ENCODE data around the gene DUSP9.
"Not testable (repeated sequence)": the region's sequence is repeated elsewhere in the genome, so short reads cannot be mapped to it uniquely, and the experiment has no call there.

Gene DUSP9

DNA sequence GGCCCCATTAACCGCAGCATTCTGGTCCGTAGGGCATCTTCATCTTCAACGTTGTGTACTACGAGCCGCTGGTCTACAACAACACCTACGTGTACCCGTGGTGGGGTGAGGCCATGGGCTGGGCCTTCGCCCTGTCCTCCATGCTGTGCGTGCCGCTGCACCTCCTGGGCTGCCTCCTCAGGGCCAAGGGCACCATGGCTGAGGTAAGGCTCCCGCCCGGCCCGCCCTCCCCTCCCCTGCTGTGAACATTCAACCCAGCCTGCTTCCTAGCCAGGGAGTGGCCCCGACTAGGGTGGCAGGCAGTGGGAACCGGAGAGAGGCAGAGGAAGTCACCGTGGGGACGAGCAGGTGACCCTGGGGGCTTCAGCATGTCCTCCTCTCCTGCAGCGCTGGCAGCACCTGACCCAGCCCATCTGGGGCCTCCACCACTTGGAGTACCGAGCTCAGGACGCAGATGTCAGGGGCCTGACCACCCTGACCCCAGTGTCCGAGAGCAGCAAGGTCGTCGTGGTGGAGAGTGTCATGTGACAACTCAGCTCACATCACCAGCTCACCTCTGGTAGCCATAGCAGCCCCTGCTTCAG, 47.8 kb downstream of the DUSP9 start:
- DNase-seq: no peak

GRCh38 chrX:153696100-153696499, 49.1 kb downstream of the DUSP9 start:
- DNase-seq: no peak

GRCh38 chrX:153696538-153696937, 49.5 kb downstream of the DUSP9 start:
- not testable (repeated sequence) for DNase-seq

GRCh38 chrX:153696986-153697722, 50.2 kb downstream of the DUSP9 start:
- not testable (repeated sequence) for DNase-seq

- DNase-seq: no peak
These were observed 51.2 kb downstream of the DUSP9 start for GRCh38 chrX:153697924-153698865.

GRCh38 chrX:153699210-153699783, 52.3 kb downstream of the DUSP9 start:
- DNase-seq: not testable (repeated sequence)

DNA sequence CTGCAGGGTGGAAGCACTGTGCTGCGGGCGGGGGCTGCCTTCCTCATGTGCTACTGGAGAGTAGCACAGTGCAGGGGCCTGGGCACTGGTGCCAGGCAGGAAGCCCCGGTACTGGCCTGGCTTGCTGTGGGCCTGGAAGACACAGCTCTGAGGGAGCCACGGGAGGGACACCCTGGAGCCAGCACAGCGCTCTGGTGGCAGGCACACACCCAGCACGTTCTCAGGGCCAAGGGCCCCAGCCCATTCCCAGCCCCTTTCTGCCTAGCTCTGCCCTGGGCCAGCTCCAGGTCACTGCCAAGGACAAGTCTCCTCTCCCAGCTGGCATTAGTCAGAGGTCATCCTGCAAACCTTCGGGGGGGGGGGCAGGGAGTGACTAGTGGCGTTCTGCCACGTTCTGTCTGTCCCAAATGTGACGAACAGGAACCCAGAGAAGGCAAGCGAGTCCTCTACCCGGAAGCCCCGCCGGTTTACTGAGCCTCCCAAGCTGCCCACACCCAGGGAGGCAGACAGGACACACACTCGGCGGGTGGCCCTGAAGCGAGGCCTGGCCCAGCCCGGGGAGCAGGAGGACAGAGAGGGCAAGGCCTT, 52.9 kb downstream of the DUSP9 start:
- not testable (repeated sequence) for DNase-seq

- no peak for DNase-seq
These were observed 53.5 kb downstream of the DUSP9 start for GRCh38 chrX:153700376-153700945.

Data from SHP77 (cell line).